Chondrocyte (in vitro differentiated cells): ENCODE results near the gene COBLL1. TPM values are rescaled to one million over a fixed set of nuclear protein-coding genes. Genes with fewer than 3 reads are reported as not detected.

Experiments used
- DNase-seq: peaks from one replicate; pipeline ENCODE4 v3.0.0; 2021; ENCODE audit warnings: mixed read lengths, low spot score
- H3K27ac Mint-ChIP-seq: one replicate; pipeline ENCODE4 v1.8.0; 2021; ENCODE audit warnings: mild to moderate bottlenecking, moderate library complexity, mixed read lengths; ENCODE audit not compliant: unreplicated experiment
- H3K27me3 Mint-ChIP-seq: 2 replicates; pipeline ENCODE4 v1.8.0; 2021; ENCODE audit warnings: low read depth, mixed read lengths
- H3K36me3 Mint-ChIP-seq: 2 replicates; pipeline ENCODE4 v1.8.0; 2021; ENCODE audit warnings: low read depth, mixed read lengths
- H3K4me1 Mint-ChIP-seq: 2 replicates; pipeline ENCODE4 v1.8.0; 2021; ENCODE audit warnings: low read depth, mild to moderate bottlenecking, mixed read lengths
- H3K4me3 Mint-ChIP-seq: one replicate; pipeline ENCODE4 v1.8.0; 2021; ENCODE audit warnings: mild to moderate bottlenecking, moderate library complexity, mixed read lengths; ENCODE audit not compliant: unreplicated experiment
- H3K9me3 Mint-ChIP-seq: 2 replicates; pipeline ENCODE4 v1.8.0; 2021; ENCODE audit warnings: low read depth, mixed read lengths
- CTCF ChIP-seq: fragments of 200-600 bp; sonication (generic); IDR thresholded peaks from 2 replicates; pipeline ENCODE4 v1.5.0; 2021; ENCODE audit warnings: antibody characterized with exemption, mild to moderate bottlenecking, moderate library complexity
- long read RNA-seq: library from polyadenylated mRNA; stranded (forward); transcript quantifications from one replicate; pipeline ENCODE4 v2.0.0, GENCODE V29; 2021
- total RNA-seq: library from RNA; stranded (reverse); gene quantifications from 3 replicates; pipeline ENCODE4 v1.2.1, GENCODE V29; 2021

Gene COBLL1
- 37.9 to 43.7 TPM (median 40.2 TPM) in 3 replicates for total RNA-seq
- long read RNA-seq, full-length matches to known transcripts, result 8 of 13 reads
- long read RNA-seq, partial matches to known transcripts, result 2 of 13 reads
- long read RNA-seq, other reads (novel, unspliced or antisense), result 3 of 13 reads

- H3K4me1 Mint-ChIP-seq, result peaks cover 35% of the 10 kb centered on the region
- no peaks in the 10 kb centered on the region for H3K9me3 Mint-ChIP-seq
- H3K4me3 Mint-ChIP-seq, result peak within 1 kb of the TSS; percentile 97
- DNase-seq, result peak; percentile 91
- TF ChIP-seq CTCF, result peak; percentile 90
- no peaks in the 10 kb centered on the region for H3K27me3 Mint-ChIP-seq
- H3K36me3 Mint-ChIP-seq, result no peaks in the 10 kb centered on the region
- H3K27ac Mint-ChIP-seq, result peak within 1 kb of the TSS; percentile 94
Measured at GRCh38 chr2:164841719-164842623, at the start of gene COBLL1. Gene COBLL1 (minus strand): TSS chr2:164841823. CDS start chr2:164841196, 627 bp downstream.

GRCh38 chr2:164890544-164890943, 48.9 kb upstream of the COBLL1 start:
- H3K27me3 Mint-ChIP-seq, result no peaks in the 10 kb centered on the region
- H3K9me3 Mint-ChIP-seq, result no peaks in the 10 kb centered on the region
- no peak overlapping the region for H3K4me3 Mint-ChIP-seq
- H3K36me3 Mint-ChIP-seq, result no peaks in the 10 kb centered on the region
- DNase-seq, result no peak
- H3K4me1 Mint-ChIP-seq, result peaks cover 37% of the 10 kb centered on the region
- no peak for TF ChIP-seq CTCF
- H3K27ac Mint-ChIP-seq, result no peak overlapping the region

GRCh38 chr2:164888592-164888991, 47.0 kb upstream of the COBLL1 start:
- H3K4me1 Mint-ChIP-seq, result peaks cover 35% of the 10 kb centered on the region
- DNase-seq, result no peak
- H3K4me3 Mint-ChIP-seq, result no peak overlapping the region
- H3K36me3 Mint-ChIP-seq, result no peaks in the 10 kb centered on the region
- H3K27me3 Mint-ChIP-seq, result no peaks in the 10 kb centered on the region
- H3K9me3 Mint-ChIP-seq, result no peaks in the 10 kb centered on the region
- no peak overlapping the region for H3K27ac Mint-ChIP-seq
- TF ChIP-seq CTCF, result no peak

GRCh38 chr2:164887434-164888144, 46.0 kb upstream of the COBLL1 start:
- Mint-ChIP-seq H3K4me3 (no peak overlapping the region), H3K27ac (no peak overlapping the region), H3K9me3 (no peaks in the 10 kb centered on the region), H3K27me3 (no peaks in the 10 kb centered on the region), H3K4me1 (peaks cover 31% of the 10 kb centered on the region), H3K36me3 (no peaks in the 10 kb centered on the region)
- DNase-seq, result no peak
- TF ChIP-seq CTCF, result no peak

GRCh38 chr2:164882276-164882675, 40.7 kb upstream of the COBLL1 start:
- Mint-ChIP-seq H3K27me3 (no peaks in the 10 kb centered on the region), H3K4me3 (no peak overlapping the region), H3K4me1 (peaks cover 36% of the 10 kb centered on the region), H3K9me3 (no peaks in the 10 kb centered on the region), H3K27ac (no peak overlapping the region), H3K36me3 (no peaks in the 10 kb centered on the region)
- DNase-seq, result no peak
- no peak for TF ChIP-seq CTCF
